Measurements from ENCODE around the gene C1QTNF5. TPM values are rescaled to one million over a fixed set of nuclear protein-coding genes. Genes with fewer than 3 reads are reported as not detected.

Gene C1QTNF5
- total and polyA plus RNA-seq, 2 of the 8 experiments (the other 6 are each of a cell fraction or from before 2014, with no cell fraction given) = 2.2 to 2.7 TPM

DNA sequence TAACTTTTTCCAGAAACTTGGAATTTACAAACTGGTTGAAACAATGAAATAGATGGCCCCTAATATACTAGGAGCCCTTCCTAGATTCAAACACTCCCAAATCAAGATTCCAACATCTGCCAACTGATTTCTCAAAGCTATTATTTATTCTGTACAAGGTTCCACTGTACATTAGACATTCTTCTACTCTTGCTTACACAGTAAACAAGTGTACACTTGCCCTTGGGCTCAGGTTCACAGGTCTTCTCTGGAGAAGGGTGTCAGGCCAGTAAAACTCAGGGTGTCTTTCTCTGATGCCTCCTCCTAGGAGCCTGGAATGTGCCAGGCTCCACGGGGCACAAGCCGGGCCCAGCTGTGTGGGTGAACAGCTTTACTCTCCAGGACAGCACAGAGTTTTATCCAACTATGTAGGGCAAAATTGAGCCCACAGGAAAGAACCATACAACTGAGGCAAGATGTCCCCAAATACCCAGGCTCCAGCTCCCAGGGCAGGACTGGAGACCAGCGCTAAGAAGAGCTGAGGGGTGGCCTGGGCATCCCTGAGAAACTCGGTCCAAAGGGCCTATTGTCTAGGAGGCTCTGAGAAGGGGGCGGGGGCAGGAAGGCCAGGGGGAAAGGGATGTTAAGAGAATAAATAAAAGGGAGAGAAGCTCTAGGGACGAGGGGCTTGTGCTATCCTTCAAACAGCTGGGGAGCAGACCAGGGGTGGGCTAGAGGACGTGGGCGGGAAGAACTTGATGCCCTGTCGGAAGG is 14.6 kb upstream of the C1QTNF5 start:
- POLR2A ChIA-PET (ENCODE audit: partially characterized antibody) = interaction anchor here (0.6 to 1.9 kb wide), 5 partner anchors 13 to 40 kb away, joined by 3 to 5 read pairs (median 4); partner anchors contain the start of gene C1QTNF5
- Histone ChIP-seq H3K79me2 (ENCODE audit: control insufficient read depth in 1 of 2, insufficient read depth in 2 of 2, low read length in 2 of 2) (no peaks in the 10 kb centered on the region), H3K9ac (replicated peaks in 1 of 4; ENCODE audit: extremely low read depth in 1 of 4, low read depth in 3 of 4, low read length in 3 of 4) (no peak overlapping the region), H2BK12ac (ENCODE audit: low read depth, low read length) (no peak overlapping the region), H2AFZ (ENCODE audit: low read length) (no peak overlapping the region), H4K8ac (ENCODE audit: extremely low read depth, insufficient read depth, low read length) (no peak overlapping the region), H3K18ac (ENCODE audit: extremely low read depth, low read length) (no peak overlapping the region), H4K5ac (ENCODE audit: insufficient read length, low read depth, low read length) (no peak overlapping the region), H3K36me3 (ENCODE audit: control insufficient read depth in 2 of 4, insufficient read depth in 4 of 4, low read length in 3 of 4) (peaks cover 0 to 6% (median 5%) of the 10 kb centered on the region in 4 experiments; a peak in 3 of 8 replicates), H3K4me1 (replicated peaks in 1 of 4; ENCODE audit: control insufficient read depth in 3 of 4, insufficient read depth in 4 of 4, low read length in 3 of 4) (peaks cover 1 to 3% (median 2%) of the 10 kb centered on the region in 4 experiments; a peak in 5 of 7 replicates), H3K23ac (ENCODE audit: insufficient read length) (no peak overlapping the region), H2BK20ac (ENCODE audit: low read length) (no peak overlapping the region), H3K27ac (ENCODE audit: low read depth, low read length) (no peak overlapping the region), H3K79me1 (ENCODE audit: low read depth, low read length) (no peaks in the 10 kb centered on the region), H3K4me2 (ENCODE audit: insufficient read depth in 1 of 2, low read depth in 2 of 2, low read length in 2 of 2) (no peak overlapping the region; a peak in 1 of 4 replicates), H3K4me3 (ENCODE audit: extremely low read depth in 1 of 4, insufficient read depth in 2 of 4, low read depth in 3 of 4, low read length in 4 of 4) (no peak overlapping the region), H3K27me3 (replicated peaks in 1 of 4; ENCODE audit: control insufficient read depth in 3 of 4, extremely low read depth in 1 of 4, insufficient read depth in 3 of 4, low read length in 3 of 4) (peaks cover 0 to 4% (median under 1%) of the 10 kb centered on the region in 4 experiments; a peak in 3 of 7 replicates), H4K20me1 (replicated peaks in 1 of 2; ENCODE audit: control insufficient read depth in 1 of 2, insufficient read depth in 2 of 2, low read length in 2 of 2) (peaks cover 0 to 2% of the 10 kb centered on the region in 2 experiments), H3K4ac (replicated peaks; ENCODE audit: insufficient read length, low read depth, low read length) (no peak overlapping the region), H3K14ac (ENCODE audit: insufficient read length) (no peak overlapping the region), H3K56ac (replicated peaks; ENCODE audit: insufficient read length, low read depth, low read length) (no peak overlapping the region), H3K9me3 (ENCODE audit: insufficient read depth in 2 of 2, low read depth in 1 of 2, low read length in 1 of 2) (no peaks in the 10 kb centered on the region), H2AK5ac (ENCODE audit: low read depth, low read length) (no peak overlapping the region), H4K91ac (replicated peaks; ENCODE audit: insufficient read length, low read length) (no peak overlapping the region), H2BK5ac (ENCODE audit: low read depth, low read length) (no peak overlapping the region), H2BK120ac (replicated peaks; ENCODE audit: low read depth, low read length) (no peak overlapping the region), H3K23me2 (ENCODE audit: low read depth, low read length) (peaks cover 2% of the 10 kb centered on the region), H2BK15ac (ENCODE audit: low read length) (no peak overlapping the region; the same call in 1 of the 2 replicates)
- CTCF ChIA-PET (ENCODE audit: partially characterized antibody) = interaction anchor here (0.6 to 10.9 kb wide), 30 partner anchors 8 to 1230 kb away, joined by 3 to 474 read pairs (median 5); partner anchors contain the start of genes C1QTNF5, MFRP, RNF26 and USP2
- 72% methylated on average over 9 of the region's 9 CpGs; no CpG with 5 or more reads in 1 of the 2 experiments for WGBS, 2 experiments (ENCODE audit: extremely low coverage in 1 of 2, insufficient coverage in 1 of 2, insufficient read length in 1 of 2, insufficient replicate concordance in 2 of 2, low coverage in 1 of 2, low lambda C conversion rate in 2 of 2, missing lambda C conversion rate in 1 of 2)
- FAIRE-seq (peak; percentile 7), DNase-seq (ENCODE audit: low read depth in 1 of 2, low spot score in 2 of 2) (no peak)
- TF ChIP-seq SRF (IDR thresholded peaks at IDR 0.05; ENCODE audit: low read depth, low read length) = no peak
- TF ChIP-seq MAX (IDR thresholded peaks at IDR 0.05) = no peak
- TF ChIP-seq SP4 (IDR thresholded peaks at IDR 0.05; ENCODE audit: low read length) = no peak
- no peak for TF ChIP-seq RNF2 (IDR thresholded peaks at IDR 0.05; ENCODE audit: borderline replicate concordance, low read depth, low read length, missing control alignments, poor library complexity, severe bottlenecking)
- TF ChIP-seq SIX5 (IDR thresholded peaks at IDR 0.05; ENCODE audit: low read depth, low read length) = no peak
- no peak for TF ChIP-seq EP300 (IDR thresholded peaks at IDR 0.05; ENCODE audit: borderline replicate concordance in 1 of 2, low read depth in 2 of 2, low read length in 2 of 2)
- TF ChIP-seq, protein P1, sequence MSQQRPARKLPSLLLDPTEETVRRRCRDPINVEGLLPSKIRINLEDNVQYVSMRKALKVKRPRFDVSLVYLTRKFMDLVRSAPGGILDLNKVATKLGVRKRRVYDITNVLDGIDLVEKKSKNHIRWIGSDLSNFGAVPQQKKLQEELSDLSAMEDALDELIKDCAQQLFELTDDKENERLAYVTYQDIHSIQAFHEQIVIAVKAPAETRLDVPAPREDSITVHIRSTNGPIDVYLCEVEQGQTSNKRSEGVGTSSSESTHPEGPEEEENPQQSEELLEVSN (IDR thresholded peaks at IDR 0.05) = no peak
- TF ChIP-seq CTBP2 (IDR thresholded peaks at IDR 0.05; ENCODE audit: borderline replicate concordance, insufficient read depth, insufficient read length, low read length) = no peak
- no peak for TF ChIP-seq RBBP5 (IDR thresholded peaks at IDR 0.05; ENCODE audit: borderline replicate concordance, low read depth, low read length)

All from H1 (cell line).